ENCODE data around the gene TIPARP.

Gene TIPARP, protein sequence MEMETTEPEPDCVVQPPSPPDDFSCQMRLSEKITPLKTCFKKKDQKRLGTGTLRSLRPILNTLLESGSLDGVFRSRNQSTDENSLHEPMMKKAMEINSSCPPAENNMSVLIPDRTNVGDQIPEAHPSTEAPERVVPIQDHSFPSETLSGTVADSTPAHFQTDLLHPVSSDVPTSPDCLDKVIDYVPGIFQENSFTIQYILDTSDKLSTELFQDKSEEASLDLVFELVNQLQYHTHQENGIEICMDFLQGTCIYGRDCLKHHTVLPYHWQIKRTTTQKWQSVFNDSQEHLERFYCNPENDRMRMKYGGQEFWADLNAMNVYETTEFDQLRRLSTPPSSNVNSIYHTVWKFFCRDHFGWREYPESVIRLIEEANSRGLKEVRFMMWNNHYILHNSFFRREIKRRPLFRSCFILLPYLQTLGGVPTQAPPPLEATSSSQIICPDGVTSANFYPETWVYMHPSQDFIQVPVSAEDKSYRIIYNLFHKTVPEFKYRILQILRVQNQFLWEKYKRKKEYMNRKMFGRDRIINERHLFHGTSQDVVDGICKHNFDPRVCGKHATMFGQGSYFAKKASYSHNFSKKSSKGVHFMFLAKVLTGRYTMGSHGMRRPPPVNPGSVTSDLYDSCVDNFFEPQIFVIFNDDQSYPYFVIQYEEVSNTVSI

DNA sequence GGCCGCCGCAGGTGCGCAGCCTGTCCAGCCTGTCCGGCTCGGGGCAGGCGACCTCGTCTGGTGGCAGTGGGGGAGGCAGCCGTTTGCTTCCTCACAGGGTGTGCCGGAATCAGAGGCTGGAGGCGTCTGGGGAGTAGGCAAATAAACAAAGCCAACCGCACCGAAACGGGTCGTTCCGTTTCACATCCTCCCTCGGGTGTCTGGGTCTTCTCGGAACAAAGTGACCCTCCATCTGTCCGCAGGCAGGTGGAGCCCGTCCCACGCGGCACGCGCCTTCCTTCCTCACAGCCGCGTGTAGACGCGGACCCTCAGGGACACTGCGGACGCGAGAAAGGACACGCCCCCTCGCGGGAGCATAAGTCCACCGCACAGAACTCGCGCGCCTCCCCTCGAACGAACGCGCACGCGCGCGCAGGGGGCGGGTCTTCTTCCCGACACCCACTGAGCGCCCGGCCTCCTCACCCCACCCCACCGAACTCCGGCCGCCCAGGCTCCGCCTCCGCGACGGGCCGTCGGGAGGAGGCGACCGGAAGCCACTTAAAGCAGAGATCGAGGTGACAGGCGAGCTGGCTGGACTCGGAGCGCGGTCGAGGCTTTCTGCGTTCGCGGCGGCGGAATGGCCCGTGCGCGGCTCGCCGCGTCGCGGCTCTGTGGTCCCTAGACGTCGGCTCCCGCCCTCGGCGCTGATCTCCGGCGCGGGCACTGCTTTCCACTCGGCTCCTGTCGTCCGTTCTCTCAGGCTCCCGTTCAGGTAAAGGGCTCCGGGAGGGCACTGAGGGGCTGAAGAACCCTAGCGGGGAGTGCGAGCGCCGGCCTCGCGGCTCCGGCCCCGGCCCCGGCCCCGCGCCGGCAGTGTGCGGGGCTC is at the start of gene TIPARP:
Gene TIPARP, plus strand, starts transcription at position 545 of the 865 bp plus-strand sequence. CDS start 3,108 bp downstream, outside the sequence.
- peak; percentile 99 for DNase-seq (ENCODE audit: low spot score)

DNA sequence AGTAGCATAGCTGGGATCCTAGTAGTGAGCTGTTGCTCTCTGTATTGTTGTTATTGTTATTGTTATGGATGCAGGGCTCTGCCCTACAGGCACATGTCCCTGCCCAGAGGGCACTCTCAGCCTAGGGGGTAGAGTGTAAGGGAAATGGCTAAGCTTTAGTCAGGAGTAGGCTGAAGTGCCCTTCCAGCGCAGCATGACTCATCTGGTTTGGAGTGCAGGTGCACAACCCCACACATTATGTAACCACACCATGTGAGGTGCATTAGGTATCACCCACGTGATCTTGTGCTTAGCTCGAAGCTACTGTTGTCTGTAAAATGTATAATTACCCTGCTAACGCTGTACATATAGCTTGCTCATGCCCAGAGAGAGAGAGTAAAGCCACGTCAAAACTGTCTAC is 48.3 kb upstream of the TIPARP start:
- peak; percentile 31 for DNase-seq (ENCODE audit: low spot score)

DNA sequence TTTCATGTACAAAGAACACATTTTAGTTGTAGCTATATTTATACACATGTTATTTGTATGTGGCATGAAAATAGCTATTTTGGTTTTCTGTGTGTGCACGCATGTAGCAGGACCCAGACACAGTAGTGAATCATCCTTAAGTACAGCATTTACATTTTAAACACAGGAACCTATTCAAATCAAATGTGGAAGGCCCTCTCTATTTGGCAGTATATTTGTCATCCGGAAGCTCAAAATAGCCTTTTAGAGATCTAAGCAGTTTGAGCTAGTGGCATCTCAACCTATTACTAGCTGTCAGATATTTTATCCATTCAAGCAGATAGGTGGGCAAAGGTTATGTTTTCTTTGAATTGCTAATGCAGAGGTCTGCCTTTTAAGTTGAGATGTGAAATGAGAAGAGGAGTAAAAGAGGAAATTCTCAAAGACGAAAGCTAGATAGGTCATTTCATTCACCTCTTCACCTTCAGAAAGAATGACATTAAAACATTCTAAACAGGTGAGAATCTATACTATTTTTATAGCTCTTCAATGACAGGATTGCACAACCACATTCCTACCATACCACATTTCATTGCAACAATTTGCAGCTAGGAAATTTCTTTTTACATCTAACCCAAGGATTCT is 46.3 kb upstream of the TIPARP start:
- no peak for DNase-seq (ENCODE audit: low spot score)

DNA sequence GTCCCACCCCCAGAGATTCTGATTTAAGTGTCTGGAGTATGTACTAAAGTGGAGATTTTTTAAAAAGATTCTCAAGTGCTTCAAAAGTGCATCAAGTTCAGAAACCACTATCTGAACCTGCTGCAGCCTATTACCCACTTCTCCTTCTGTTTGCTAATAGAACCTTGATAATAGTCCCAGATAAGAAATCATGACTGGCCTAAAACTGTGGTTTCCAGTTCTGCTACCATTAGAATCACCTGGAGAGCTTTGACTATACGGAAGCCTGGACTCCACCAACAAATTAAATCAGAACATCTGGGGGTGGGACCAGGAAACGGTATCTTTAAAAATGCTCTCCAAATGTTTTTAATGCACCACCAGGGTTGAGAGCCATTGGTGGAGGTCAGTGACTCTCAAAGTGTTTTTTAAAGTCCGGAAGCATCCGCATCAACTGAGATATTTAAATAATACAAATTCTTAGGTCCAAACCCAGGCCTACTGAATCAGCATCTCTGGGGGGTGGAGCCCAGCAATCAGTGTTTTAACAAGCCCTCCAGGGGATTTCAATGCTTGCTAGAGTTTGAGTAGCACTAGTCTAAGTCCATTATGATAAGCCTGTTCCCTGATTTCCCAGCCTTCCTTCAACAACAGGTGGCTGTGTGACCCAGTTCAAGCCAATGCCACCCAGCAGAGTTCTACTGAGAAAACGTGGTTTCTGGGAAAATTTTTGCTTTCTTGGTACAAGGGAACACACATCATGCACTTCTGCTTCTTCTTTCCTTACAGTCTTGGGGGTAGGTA is 45.4 kb upstream of the TIPARP start:
- no peak for DNase-seq (ENCODE audit: low spot score)

DNA sequence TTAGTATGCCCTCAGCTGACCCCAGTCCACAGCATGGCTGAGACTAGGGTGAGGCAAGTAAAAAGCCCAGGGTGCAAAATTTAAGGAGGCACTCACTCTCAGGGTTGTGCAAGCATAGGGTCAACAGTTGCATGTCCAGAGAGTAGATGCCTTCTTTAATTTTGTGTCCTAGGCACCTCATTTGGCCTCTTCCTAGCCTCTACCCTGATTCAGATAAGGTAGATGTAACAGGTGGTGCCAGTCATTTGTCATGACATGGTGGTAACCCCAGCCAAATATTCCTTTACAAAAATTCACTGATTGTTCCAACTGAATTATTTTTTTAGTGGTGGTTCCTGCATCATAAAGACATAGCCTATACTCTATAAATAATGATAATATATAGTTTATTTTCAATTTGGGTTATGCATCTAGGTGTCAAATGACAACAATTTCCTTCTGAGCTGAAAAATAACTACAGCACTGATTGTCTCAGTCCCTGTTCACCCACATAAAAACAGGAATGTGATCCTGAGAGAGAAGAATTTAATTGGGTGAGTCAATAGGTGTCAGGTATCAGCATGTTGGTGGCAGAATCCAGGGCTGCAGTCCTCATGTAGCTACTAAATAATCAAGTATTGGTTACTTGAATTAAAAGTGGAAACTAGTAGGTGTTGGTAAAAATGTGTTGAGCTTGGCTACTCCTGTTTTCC is 44.2 kb upstream of the TIPARP start:
- peak; percentile 32 for DNase-seq (ENCODE audit: low spot score)

DNA sequence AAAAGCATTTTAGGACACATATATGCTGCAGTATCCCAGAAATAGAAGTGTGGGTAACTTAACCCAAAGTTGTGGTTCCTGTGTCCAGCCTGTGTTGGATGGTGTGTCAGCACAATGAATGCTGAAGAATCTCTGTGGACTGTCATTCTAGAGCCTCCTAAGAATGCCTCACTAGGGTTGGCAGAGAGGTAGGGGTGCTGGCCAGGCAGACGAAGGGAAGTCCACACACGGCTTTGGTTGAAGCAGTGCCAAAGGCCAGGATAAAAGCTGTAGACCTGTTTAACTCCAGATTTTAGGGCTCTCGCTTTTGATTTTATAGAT is 43.7 kb upstream of the TIPARP start:
- no peak for DNase-seq (ENCODE audit: low spot score)

DNA sequence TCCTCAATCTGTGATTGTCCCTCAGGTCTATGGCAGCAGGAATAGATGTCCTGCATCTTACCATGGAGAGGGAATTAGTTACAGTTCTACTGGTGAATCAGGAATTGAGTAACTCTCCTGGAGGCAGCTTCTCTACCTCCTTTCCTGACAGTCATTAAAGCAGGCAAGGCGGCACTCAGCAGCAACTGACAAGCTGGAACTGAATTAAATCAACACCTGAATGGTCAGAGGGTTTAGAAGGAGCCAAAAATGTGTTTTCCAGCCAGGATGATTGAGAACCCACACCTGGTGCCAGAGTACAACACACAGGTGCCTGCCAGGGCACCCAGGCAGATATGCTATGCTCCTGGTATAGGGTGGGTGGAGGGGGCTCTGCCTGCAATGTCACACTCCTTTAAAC is 43.1 kb upstream of the TIPARP start:
- DNase-seq (ENCODE audit: low spot score), result no peak

DNA sequence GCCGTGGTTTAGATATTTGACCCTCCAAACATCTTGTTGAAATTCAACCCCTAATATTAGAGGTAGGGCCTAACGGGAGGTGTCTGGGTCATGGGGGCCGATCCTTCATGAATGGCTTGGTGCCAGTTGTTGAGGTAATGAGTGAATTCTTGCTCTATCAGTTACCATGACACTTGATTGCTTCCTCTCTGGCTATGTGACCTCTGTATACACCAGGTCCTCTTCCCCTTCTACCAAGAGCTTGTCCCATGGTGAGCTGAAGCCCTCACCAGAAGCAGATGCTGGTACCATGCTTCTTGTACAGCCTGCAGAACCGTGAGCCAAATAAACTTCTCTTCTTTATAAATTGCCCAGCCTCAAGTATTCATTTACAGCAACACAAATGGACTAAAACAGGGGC is 41.8 kb upstream of the TIPARP start:
- DNase-seq (ENCODE audit: low spot score), result no peak

DNA sequence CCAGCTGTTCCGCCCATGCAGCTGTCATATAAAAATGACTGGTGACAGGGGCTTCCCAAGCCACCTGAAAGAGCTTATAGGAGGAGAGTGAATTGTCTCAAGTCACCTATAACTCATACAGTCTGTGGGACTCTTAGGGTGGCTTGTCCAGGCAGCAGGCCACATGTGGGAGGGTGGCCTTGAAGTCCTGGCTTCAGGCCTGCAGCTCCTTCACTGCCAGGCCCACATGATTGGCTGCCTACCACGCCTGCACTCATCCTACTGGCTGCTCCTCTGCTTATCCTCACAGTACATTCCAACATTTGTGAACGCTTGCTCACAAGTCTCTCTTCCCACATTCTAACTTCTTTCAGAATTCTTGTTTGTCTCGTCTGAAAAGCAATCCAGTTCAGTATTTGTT is 41.1 kb upstream of the TIPARP start:
- no peak for DNase-seq (ENCODE audit: low spot score)

DNA sequence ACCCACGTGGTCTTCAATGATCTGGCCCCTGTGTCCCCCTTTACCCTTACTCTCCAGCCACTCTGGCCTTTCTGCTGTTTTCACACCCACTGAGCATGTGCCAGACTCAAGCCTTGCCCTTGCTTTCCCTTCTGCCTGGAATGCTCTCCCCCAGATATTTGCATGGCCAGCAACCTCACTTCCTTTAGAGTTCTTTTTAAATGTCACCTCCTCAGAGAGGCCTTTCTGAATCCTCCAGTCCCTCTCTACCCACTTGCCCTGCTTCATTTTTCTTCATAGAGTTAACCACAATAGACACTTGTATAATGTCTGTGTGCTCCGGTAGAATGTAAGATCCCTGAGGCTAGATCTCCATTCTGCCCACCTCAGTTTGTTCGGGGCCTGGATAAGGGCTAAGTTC is 39.4 kb upstream of the TIPARP start:
- DNase-seq (ENCODE audit: low spot score), result no peak

DNA sequence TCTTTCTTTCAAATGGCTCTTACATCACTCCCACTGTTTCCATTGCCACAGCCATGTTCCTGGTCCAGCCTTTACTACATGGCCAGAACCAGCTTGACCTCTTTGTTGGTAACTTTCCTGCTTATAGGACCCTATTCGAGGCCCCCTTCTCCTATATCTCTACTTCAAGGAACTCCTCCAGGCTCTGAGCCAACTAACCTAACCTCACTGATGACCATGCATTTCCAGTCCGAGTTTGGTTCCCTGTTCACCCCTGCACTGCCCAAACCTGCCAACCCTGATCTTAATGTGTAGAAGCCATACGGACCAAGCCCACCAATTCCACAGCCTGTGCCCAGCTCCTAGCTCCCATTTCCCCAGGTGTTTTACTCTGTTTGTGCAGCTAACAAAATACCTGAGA is 38.4 kb upstream of the TIPARP start:
- no peak for DNase-seq (ENCODE audit: low spot score)

DNA sequence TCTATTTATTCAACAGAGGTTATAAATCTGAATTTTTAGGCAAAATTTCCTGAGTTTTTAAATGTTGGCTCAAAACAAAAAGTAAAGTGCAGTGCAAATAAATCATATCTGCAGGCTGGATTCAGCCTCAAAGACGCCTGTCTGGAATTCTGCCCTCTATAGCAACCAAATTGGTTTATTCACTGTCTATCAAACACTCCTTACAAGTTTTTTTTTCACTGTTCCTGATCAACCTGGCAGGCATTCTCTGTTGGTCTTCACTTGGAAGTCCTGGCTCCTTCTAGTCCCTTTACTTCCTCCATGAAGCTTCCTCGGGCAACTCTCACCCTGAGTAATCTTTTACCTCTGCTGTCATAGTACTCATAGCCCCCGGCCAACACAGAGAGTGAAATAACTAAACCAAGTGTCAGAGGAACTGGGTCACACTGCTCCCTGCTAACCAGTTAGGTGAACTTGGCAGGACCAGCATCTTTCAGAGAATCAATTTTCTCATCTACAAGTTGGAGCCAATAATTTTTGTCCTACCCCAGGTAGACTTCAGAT is 36.8 kb upstream of the TIPARP start:
- DNase-seq (ENCODE audit: low spot score), result no peak

DNA sequence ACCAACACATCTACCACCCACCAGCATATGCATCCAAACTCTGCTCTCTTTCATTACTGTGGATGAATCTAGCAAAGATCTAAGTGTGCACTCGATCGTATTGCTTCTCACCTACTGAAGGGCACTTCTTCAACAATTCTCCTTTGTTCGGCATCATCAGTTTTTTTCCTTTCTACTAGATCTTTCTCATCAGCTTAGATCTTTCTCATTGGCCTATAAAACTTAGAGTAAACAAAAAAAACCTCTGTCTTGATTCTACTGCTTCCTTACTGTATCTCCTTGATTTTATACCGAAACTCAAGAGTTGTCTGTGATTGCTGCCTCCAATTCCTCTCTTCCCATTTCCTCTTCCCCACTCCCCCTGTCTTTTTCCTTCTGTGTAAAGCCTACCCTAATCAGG is 36.1 kb upstream of the TIPARP start:
- no peak for DNase-seq (ENCODE audit: low spot score)

DNA sequence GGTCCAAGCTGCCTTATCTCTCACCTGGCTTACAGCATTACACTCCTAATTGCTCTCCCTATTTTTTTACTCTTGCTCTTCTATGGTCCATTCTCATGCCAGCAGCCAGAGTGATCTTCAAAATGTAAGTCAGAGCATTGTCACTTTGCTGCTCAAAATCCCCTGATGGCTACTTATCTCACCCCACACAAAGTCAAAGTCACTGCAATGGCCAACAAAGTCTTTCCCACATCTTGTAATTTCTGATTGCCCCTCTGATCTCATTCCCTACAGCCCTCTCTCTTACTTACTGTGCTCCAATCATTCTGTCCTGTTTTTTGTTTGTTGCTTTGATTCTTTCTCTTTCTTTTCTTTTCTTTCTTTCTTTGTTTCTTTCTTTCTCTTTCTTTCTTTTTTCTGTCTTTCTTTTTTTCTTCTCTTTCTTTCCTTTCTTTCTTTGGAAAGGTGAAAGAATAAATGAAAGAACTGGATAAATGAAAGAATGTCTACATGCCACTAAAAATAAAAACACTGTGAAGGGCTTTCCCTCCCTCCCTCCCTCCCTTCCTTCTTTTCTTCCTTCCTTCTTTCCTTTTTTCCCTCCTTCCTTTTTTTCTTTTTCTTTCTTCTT is 34.9 kb upstream of the TIPARP start:
- DNase-seq (ENCODE audit: low spot score), result no peak

DNA sequence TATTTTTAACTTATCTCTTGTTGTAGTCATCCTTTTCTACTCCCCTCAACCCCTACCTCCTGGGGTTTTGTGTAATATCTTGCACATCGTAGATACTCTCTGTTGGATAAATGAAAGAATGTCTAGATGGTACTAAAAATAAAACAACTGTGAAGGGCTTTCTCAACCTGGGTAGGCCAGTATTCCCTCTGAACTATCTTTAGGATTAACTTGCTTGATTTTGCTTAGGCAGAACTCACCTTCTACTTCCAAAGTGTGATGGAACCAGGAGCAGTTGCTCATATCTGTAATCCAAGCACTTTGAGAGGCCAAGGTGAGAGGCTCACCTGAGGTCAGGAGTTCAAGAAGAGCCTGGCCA is 32.8 kb upstream of the TIPARP start:
- no peak for DNase-seq (ENCODE audit: low spot score)

DNA sequence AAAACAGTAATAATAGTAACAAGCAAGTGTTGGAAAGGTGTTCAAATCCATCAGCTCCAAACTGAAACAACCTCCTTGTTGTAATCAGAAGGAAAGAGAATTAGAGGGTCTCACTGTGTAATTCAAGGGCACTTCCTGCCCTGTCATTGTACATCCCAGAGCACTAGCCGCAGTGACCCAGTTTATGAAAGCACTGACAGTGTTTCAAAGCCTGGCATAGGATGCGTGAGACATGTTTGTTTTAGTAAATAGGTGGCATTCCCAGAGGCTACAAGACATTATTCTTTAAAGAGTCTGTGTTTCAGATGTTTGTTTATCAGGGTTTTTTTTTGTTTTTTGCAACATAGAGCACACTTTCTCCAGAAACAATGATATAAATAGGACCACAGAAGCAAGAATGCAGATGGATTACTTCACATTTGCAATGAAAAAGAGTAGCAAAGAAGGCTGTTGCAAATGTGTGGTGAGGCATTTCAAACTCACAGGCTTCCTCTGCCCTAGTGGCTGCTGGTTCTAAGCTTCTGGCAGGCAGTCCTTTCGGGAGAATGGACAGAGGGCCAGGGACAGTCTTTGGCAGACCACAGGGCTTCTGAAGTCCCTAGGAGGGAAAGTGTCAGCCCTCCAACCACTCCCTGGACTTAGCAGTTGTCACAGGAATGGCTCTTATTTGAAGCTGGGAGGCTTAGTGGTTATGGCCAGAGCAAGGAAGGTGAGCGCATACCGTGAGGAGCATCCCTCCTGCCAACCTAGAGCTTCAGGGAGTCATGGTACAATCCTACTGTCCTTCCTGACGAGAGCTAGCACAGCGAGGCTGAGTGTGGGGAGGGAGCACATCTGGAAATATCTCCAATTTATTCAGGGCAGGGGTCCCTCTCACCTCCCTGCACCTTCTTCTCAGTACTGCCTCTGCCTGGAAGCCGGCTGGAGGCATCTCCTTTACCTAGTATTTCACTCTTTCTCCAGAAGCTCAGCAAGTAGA is 31.4 kb upstream of the TIPARP start:
- no peak for DNase-seq (ENCODE audit: low spot score)

DNA sequence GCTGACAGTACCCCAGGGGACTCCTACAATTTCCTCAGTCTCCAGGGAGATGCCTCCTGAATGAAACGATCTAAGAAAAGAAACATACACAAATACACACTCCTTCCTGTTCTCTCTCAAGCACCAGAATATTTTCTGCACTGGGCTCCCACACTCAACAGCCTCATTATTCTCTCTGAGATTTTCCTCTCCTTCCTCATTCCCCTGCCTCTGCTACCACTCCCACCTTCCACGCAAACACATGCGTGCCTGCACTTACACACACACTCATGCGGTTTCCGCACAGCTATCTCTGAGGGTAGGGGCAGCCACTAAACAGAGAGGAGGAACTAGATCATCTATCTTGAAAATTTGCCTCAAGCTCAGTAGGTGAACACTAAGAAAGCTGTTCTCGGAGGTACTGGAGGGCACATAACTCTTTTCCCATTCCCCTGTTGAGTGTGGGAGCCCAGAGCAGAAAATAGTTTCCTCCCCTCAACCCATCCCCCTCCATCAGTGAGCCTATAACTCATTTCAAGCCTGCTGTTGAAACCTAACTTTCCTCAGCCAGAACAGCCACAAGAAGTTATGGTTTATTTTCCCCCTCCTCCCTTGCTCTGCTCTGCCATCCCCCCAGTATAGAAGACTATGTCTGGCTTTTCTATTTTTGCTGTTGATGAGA is 30.5 kb upstream of the TIPARP start:
- no peak for DNase-seq (ENCODE audit: low spot score)

DNA sequence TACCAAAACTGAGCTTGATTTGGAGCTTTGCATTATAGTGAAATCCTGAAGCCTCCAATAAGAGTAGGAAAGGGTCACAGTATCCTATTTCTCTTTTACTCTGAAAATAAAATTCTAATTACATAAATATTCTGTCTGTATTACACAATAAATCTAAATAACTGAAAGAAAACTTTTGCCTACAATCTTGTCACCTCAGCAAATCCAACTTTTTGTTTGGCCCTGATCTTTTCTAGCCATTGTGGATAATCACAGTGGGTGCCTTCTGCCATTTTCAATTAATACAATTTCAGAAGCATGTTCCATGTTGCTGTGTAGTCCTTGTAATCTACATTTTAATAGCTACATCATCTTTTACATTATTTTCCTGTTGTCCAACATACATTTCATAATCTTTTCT is 29.4 kb upstream of the TIPARP start:
- no peak for DNase-seq (ENCODE audit: low spot score)

DNA sequence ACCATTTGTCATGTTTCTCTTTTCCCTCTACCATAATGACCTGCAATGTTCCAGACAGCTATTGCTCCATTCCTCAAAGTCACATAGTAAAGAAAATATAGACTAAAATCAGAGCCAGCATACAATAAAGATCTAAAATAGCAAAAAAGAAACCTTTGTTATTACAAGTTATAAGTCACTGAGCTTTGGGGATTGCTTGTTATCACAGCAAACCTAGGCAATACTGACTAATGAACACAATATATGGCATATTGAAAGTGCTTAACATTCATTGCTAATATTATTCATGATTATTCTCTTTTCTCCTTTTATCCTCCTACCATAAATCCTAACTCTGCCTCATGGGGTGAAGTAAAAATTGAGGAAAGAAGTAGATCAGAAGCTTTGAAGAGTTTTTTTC is 27.4 kb upstream of the TIPARP start:
- DNase-seq (ENCODE audit: low spot score), result no peak
